Measurements from ENCODE around the gene EPB41. TPM values are rescaled to one million over a fixed set of nuclear protein-coding genes. Genes with fewer than 3 reads are reported as not detected.

The EPB41 gene
- total and polyA plus RNA-seq, 2 donors (not counting 3 experiments of a cell fraction or from before 2014, with no cell fraction given) = 22.3 to 45.7 TPM

DNA sequence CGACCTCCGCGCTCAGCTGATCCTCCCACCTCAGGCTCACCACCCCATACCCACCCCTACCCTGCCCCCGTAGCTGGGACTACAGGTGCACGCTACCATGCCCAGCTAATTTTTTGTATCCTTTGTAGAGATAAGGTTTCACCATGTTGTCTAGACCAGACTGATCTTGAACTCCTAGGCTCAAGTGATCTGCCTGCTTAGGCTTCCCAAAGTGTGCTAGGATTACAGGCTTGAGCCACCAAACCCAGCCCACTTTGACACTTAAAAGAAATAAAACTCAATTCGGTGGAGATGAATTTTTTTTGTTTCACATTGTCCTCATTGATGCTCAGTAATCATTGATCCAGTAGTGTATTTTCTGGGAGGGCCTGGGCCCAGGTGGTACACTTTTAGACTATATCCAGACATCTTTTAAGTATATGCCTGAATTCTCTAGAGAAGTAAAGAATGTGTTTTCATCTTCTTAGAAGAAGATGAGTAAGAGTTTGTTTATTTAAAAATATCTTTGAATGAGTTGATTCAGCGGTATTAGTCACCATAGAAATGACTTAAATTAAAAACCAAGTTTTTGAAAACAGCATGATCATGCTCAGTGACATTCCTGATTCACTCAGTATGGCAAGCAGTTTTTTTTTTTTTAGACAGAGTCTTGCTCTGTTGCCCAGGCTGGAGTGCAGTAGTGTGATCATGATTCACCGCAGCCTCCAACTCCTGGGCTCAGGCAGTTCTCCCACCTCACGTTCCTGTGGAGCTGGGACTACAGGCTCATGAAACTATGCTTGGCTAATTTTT lies 57.8 kb downstream of the EPB41 start:
- Histone ChIP-seq H3K79me2 (ENCODE audit: control insufficient read depth, insufficient read depth, low read length) (no peaks in the 10 kb centered on the region), H3K36me3 (ENCODE audit: control insufficient read depth in 2 of 2, extremely low read depth in 1 of 2, insufficient read depth in 2 of 2, low read length in 2 of 2) (no peaks in the 10 kb centered on the region), H4K20me1 (replicated peaks; ENCODE audit: control insufficient read depth, extremely low read depth, insufficient read depth, low read length) (no peaks in the 10 kb centered on the region), H3K9ac (replicated peaks; ENCODE audit: extremely low read depth, insufficient read depth, low read length) (no peak overlapping the region), H3K4me1 (ENCODE audit: control insufficient read depth, extremely low read depth, insufficient read depth, low read length) (peaks cover 4% of the 10 kb centered on the region), H2AFZ (ENCODE audit: low read depth, low read length) (no peak overlapping the region), H3K9me3 (replicated peaks; ENCODE audit: control insufficient read depth, insufficient read depth, low read length) (no peaks in the 10 kb centered on the region), H3K27ac (ENCODE audit: insufficient read depth, low read depth, low read length) (peak overlapping the region; percentile 42), H3K4me3 (replicated peaks in 1 of 3; ENCODE audit: insufficient read depth in 1 of 3, low read depth in 1 of 3, low read length in 3 of 3) (no peak overlapping the region), H3K4me2 (ENCODE audit: insufficient read depth, low read length) (no peak overlapping the region), H3K9me1 (replicated peaks; ENCODE audit: control insufficient read depth, extremely low read depth, insufficient read depth, low read length) (no peaks in the 10 kb centered on the region), H3K27me3 (ENCODE audit: control insufficient read depth in 2 of 2, insufficient read depth in 2 of 2, low read length in 2 of 2) (no peaks in the 10 kb centered on the region)
- ChIA-PET CTCF (no interaction called here), POLR2A (no interaction called here)
- BruUV-seq (replicated peaks) = no TSS peak
- TF ChIP-seq FOS (IDR thresholded peaks at IDR 0.05; ENCODE audit: borderline replicate concordance, insufficient read depth, low read length) (peak; percentile 83), JUN (IDR thresholded peaks at IDR 0.05; ENCODE audit: borderline replicate concordance, insufficient read depth, insufficient read length, low read depth) (peak; percentile 44)
- TF ChIP-seq, protein P1, sequence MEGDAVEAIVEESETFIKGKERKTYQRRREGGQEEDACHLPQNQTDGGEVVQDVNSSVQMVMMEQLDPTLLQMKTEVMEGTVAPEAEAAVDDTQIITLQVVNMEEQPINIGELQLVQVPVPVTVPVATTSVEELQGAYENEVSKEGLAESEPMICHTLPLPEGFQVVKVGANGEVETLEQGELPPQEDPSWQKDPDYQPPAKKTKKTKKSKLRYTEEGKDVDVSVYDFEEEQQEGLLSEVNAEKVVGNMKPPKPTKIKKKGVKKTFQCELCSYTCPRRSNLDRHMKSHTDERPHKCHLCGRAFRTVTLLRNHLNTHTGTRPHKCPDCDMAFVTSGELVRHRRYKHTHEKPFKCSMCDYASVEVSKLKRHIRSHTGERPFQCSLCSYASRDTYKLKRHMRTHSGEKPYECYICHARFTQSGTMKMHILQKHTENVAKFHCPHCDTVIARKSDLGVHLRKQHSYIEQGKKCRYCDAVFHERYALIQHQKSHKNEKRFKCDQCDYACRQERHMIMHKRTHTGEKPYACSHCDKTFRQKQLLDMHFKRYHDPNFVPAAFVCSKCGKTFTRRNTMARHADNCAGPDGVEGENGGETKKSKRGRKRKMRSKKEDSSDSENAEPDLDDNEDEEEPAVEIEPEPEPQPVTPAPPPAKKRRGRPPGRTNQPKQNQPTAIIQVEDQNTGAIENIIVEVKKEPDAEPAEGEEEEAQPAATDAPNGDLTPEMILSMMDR (IDR thresholded peaks at IDR 0.05; ENCODE audit: extremely low read depth in 1 of 2, insufficient read depth in 1 of 2, low read depth in 1 of 2, low read length in 2 of 2) = no peak
- intact Hi-C loops (cut with micrococcal nuclease) (no loop called here), dilution Hi-C loops (cut with MboI; ENCODE audit: extremely low pct_ligation_motif_present, low sequenced_read_pairs) (no loop called here)
- peak; percentile 33 for FAIRE-seq
- peak; percentile 53 for DNase-seq (ENCODE audit: low read depth, low spot score)

Data from endothelial cell of umbilical vein (primary cell).